ENCODE results near the gene CDC14B. TPM values are rescaled to one million over a fixed set of nuclear protein-coding genes. Genes with fewer than 3 reads are reported as not detected.
"Not testable (repeated sequence)": the region's sequence is repeated elsewhere in the genome, so short reads cannot be mapped to it uniquely, and the experiment has no call there.

Gene CDC14B
- polyA plus RNA-seq, 1 donor: 13.5 TPM

DNA sequence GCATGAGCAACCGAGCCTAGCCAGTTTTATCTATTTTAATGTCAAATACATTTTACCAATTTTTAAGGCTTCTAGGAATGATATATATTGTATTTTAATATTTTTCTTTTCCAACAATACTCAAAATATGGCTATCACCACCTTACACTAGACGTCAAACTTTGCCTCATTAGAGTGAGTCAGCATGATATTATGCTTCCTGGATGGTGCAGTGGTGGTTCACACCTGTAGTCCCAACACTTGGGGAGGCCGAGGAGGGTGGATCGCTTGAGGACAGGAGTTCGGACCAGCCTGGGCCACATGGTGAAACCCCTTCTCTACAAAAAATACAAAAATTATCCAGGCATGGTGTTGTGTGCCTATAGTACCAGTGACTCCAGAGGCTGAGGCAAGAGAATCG, 7.3 kb upstream of the CDC14B start:
- no peak for DNase-seq (ENCODE audit: low read depth)

DNA sequence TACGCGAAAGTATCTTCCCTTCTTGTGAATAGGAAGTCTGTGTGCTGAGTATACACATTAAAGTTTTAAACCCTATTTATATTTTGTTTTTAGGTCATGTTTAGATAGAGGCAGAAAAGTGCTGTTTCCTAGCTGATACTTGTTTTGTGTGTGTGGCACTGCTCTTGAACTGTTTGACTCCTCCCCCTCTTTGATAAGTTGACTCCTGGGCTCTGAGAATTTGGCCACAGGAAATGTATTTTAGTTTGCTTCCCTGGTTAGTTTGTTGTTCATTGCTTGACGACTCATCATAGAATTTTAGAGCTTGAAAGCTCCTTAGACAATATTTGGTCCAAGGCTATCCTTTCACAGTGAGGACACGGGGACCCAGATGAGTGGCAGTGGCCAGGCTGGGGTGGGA, 2.0 kb upstream of the CDC14B start:
- no peak for DNase-seq (ENCODE audit: low read depth)

DNA sequence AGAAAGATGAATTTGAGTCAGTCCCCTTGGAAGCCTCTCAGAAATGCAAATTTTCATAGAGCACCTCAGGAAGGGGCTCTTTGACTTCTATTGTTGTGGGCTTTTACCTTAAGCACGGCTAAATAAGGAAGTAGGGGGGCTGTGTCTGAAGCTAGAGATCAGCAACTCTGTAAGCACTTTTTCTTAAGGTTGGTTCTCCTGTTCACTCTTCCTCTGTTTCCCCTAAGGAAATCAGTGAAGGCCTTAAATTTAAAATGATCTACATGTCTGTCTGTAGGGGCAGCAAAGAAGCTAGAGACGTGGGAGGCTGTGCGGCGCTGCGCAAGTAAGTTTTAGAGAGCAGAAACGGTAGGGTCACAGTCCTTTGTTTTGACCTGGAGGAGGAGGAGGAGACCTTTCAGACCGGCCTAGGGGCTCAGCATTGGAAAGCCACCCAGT, 1.2 kb upstream of the CDC14B start:
- no peak for DNase-seq (ENCODE audit: low read depth)

DNA sequence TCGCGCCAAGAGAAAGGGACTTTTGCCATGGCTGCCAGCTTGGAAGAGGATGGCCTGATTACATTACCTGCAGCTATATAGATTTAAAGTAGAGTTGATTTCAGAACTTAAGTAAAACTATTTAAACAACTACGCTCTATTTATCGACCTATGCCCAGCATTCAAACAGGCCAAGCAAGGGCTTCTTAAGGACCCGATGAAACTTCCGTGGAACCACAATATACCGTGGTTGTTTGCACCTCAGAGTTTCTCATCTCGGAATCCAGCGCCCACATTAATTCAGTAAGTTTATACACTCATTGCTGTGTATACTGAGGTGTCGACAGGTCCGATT, 505 bp upstream of the CDC14B start:
- DNase-seq (ENCODE audit: low read depth): no peak

DNA sequence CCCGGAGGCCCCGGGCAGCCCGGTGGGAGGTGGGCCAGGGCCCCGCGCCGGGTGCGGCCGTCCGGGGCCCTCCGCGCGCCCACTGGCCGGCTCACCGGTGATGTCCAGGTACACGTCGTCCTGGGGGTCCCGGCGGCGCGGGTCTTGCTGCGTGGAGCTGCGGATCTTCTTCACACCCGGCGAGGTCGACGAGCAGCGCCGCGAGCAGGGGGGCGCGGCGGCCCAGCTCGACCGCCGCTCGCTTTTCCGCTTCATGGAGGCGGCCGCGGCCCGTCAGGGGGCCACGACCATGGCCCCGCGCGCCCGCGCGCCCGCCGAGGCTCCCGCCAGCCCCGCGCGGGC, 548 bp downstream of the CDC14B start:
- no peak for DNase-seq (ENCODE audit: low read depth)

DNA sequence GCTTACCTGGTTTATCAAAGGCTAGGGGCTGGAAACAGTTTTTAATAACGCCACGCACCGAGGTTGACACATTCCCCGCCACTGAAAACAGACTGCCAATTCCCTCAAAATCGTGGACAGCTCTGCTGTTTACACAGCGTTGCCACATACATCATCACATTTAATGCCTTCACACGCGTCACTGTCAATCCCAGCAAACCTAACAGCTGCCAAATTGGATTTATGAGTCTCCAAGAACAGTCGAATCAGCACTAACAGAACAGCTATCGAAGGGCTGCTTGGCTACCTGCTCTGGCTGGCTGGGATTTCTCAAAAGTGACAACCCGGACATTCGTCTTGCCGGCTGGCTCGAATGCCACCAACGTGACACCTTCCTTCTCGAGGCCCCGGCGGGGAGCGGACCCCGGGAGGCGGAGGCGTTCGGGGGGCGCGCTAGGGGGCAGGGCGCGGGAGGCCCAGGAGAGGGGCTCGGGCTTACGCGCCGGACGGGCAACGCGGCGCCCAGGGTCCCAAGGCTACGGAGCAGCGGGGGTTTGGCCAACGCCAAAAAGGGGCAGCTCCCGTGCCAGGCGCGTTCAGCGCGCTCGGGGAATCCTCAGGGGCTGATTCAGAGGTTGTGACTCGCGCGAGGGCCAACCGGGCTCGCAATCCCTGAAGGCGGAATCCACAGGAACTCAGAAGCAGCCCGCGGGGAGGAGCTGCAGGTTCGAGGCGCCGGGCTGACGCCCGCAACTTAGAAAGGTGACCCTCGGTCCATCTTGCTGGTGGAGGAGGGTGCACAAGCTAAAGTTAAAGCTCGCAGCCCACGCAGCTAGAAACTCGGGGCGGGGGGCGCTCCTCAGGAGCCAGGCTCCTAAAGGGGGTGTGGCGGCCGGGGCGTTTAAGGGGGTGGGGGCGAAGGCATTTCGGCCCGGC, 1.2 kb downstream of the CDC14B start:
- no peak for DNase-seq (ENCODE audit: low read depth)

DNA sequence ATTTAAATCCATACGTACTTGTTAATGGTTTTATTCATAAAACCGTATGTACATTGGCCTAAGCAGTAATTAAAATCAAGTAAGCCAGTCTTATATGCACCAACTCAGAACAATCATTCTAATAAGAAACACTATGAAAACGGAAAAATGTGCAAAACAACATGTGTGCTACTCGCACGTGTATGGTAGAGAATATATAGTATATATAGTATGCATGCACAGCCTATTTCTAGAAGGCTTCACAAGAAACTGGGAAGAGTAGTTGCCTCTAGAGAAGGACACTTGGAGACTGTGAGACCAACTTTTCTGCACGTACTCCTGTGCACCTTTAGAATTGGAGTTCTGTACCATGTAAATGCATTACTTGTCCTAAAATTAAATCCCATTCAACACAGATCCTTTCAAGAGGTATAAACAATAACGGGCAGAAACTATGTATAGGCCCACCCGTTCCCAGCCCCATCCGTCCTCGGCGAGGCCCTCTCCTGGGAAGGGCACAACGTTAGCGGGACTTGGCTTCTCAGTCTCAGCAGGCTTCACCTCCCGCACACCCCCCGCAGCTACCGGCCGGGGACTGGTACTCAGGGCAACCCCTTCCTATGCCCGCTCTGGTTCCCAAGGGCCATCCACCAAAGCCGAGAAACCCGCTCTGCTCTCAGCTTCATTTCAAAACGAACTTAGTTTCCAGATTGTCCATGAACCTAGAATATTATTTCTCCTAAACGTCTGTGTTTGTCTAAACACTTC, 2.0 kb downstream of the CDC14B start:
- no peak for DNase-seq (ENCODE audit: low read depth)

DNA sequence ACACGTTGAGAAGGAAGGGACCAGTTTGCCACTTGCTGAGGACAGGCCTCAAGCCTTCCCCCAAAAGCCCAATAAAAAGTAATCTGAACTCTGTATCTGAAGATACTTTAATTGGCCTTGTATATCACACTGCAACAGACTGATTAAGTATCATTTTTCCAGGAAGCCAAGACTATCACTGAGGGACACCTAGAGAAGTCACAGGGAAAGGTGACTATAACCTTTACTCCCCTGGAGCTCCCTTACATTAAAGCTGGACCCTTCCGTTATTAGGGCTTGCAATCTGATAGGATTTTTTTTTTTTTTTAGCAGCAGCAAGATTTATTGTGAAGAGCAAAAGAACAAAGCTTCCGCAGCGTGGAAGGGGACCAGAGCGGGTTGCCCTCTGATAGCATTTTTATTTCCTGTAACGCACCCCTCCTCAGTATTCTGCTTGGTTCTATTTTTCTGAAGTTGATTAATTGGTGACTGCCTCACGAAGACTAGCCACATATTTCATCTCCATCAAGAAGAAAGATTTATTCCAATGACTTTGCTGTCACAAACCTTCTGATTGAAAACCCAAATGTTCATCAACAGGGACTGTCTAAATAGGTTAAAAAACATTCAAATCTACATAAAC, 2.7 kb downstream of the CDC14B start:
- DNase-seq (ENCODE audit: low read depth): no peak

DNA sequence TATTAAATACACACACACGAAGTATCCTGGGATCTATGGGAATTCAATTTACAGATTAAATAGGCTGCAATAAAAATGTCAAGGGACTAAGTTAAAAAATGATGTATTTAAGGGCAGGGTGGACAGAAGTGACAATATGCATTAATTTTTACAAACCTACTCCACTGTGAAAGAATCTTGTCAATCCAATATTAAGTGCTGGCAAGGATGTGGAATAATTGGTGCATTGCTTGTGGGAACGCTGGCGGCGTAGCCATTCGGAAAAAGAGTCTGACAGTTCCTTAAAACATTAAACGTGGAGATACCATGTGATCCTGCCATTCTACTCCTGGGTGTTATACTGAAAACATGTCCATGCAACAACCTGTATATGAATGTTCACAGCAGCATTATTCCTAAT, 4.2 kb downstream of the CDC14B start:
- no peak for DNase-seq (ENCODE audit: low read depth)

DNA sequence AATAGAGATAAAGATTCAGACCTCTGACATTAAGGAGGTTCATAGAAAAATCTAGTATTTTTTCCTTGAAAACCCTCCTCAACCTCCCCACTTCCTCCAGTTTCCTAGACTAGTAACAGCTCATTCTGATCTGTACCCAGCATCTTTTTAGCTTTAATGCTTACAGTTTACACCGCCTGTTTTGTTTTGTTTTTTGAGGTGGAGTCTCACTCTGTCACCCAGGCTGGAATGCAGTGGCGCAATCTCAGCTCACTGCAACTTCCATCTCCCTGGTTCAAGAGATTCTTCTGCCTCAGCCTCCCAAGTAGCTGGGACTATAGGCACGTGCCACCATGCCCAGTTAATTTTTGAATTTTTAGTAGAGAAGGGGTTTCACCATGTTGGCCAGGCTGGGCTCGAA, 5.0 kb downstream of the CDC14B start:
- not testable (repeated sequence) for DNase-seq (ENCODE audit: low read depth)

DNA sequence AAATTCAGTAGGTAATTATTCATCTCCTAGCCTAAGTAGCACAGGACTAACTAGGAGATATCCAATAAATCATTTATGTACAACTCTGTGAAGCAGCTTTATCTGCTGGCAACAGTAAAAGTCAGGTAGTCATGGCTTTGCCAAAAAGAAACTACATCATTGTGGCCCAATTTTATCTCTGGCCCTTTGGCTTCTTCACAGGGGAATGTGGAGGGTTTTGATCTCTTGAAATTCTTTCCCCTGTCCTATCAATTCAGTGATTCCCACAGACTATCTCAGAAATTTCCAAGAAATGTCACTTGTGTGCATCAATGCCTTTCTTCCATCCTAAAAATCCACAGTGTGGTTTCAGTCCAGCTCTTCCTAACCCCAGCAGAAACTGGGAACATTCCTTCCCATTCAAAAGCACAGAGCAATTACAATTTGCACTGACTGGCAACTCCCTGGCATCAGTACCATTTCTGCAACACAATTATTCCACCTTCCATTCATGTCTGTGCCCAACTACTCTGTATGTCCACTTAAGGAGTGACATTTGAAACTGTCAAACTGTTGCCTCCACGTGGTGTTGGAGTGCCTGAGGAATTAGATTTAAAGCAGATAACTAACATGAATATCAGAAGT, 6.6 kb downstream of the CDC14B start:
- DNase-seq (ENCODE audit: low read depth): no peak

DNA sequence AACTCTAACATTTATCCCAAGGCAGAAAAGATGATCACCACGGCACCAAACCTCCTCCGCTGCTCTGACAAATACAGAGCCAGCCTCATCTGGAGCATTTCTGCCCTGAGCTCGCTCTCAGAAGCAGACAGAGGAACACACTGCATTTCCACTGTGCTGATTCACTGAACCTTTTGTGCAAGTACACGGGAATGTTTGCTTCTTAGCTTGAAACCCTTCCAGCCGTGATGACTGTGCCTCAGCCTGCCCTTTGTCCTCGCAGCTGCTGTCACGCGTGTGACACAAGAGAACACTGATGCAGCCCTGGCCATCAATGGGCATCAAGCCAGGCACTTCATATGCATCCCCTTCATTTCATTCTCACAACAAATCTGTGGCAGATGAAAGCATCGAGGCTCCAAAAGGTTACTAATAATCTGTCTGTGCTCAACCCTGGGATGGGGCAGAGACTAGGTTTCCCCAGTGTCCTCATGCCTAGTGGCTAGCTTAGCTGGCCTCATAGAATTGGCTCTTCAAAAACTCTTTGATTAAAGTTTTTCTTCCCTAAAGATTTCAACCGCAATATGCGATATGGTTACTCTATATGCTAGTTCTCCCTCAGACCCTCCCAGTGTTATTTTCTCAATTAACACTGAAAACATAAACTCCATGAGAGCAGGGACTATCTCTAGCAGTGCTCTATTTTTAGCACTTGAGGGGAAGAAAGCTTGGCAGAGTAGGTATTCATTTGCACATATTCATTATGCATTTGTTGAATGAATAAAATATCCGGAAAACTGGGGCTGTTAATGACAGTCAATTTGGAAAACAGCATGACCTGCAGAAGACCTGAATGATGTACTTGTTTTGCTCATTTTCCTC, 7.3 kb downstream of the CDC14B start:
- DNase-seq (ENCODE audit: low read depth): no peak

DNA sequence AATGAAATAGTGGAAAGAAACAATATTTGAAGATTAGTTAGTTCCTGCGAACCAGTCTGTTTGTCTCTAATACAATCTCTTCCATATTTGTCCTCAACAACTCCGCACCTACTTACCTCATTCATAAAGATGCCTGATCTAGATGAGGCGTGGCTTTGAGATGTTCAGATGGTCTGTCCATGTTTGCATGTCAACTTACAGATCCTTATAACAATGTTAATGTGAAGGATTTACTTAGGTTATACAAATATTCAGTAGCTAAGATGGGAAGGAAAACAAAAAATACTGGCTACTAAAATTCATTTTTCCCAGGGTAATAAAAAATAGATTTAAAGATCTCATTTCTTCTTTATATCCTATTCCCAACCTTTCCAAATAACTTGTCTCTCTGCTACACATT, 8.3 kb downstream of the CDC14B start:
- DNase-seq (ENCODE audit: low read depth): no peak

DNA sequence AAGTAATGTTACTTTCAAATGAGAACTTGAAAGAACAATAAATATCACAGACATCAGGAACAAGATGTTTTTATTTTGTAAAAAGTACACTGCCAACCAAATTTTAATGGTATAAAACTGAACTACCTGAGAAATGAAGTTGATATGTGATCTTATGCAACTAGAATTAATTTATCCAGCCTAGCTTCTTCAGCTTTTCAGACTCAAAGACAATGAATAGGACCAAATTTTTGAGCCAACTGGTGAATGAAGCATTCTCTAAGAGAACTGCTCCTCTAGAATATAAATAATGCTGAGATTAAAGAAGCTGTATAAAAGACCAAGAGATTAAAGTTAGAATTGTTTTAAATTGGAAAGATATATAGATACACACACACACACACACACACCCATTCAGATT, 9.9 kb downstream of the CDC14B start:
- DNase-seq (ENCODE audit: low read depth): no peak

DNA sequence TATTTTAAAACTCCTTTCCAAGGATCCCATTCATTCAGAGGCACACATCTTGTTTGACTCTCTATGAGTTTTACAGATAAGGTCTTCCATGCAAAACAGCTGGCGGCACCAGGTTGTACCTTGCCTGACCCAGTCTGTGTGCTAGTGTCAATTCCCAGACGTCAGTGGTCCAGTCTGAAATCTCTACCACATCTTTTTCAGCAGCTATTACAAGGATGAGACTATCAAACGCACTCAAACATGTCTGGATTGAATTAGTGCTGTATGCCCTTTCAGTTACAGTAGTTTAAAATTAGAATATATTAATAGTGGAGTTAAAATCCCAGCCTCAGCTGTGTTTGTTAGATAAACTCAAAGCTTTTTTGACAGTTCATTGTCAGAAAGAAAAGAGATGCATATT, 11.7 kb downstream of the CDC14B start:
- DNase-seq (ENCODE audit: low read depth): no peak

DNA sequence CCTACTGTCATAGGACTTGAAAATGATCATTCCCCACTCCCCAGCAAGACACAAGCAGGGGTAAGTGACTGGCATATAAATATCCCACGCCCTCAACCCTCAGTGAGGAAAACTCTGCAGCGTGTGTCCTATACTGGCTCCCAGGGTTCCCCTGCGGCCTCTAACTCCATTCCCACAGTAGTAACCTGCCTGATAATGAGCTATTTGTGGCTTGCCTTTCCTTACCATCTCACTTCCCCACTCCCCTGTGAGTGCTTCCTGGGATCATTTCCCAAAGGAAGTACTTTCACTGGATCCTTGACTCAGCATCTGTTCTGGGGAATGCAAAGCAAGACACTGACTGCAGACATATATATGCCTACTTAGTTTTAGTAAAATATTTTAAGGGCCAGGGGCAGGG, 14.3 kb downstream of the CDC14B start:
- no peak for DNase-seq (ENCODE audit: low read depth)

DNA sequence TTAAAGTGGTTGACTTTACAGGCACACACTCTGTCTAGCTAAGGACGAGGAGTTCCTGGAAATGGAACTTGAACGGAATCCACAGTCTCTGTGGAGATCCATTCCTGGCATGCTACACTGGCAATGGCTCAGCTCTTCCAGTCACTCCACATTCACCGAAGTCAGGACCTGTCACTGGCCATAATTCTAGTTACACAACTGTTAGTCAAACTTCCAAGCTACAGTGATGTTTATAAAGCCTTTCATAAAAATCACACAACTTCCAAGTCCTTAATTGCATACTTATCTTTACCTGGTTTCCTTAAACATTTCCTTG, 15.7 kb downstream of the CDC14B start:
- DNase-seq (ENCODE audit: low read depth): no peak

DNA sequence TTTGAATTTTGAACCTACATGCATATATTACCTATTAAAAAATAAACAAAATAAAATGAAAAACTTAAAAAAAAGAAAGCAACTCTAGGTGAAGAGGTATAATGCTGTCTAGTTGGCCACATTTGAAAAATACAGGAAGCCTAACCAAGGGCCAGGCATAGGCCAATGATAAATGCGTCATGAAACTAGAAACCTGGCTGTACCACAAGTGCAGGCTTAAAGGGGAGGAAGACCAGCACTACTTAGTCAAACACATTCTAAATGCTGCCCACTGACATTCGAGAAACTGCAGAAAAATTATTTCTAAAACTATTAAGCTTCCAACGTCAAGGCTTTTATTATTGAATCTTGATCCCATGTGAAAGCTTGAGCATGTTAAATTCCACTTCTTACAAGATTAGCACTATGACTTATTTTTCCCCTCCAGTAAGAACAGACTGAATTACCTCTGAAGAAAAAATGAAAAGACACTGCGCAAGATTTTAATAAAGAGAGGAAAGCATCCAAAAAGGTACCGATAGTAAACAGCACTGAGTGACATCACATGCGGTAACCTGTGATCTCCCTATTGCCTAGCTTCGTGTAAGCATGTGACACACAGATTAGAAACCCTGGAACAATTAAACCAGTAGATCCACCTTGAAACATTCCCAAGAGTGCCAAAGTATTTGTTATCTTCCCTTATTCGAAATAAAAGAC, 16.2 kb downstream of the CDC14B start:
- DNase-seq (ENCODE audit: low read depth): no peak

DNA sequence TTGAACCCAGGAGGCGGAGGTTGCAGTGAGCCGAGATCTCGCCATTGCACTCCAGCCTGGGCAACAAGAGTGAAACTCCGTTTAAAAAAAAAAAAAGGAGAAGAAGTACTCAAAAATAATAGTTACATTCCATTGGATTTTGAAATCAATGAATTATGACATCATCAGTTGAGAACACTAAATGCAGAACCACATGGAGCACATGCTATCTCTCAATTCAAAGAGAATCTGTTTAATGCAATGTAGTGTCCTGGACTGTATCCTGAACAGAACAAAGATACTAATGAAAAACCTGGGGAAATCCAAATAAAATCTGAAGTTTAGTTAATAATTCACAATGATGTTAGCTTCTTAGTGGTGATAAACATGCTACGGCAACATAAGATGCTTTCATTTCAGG, 20.3 kb downstream of the CDC14B start:
- DNase-seq (ENCODE audit: low read depth): no peak

DNA sequence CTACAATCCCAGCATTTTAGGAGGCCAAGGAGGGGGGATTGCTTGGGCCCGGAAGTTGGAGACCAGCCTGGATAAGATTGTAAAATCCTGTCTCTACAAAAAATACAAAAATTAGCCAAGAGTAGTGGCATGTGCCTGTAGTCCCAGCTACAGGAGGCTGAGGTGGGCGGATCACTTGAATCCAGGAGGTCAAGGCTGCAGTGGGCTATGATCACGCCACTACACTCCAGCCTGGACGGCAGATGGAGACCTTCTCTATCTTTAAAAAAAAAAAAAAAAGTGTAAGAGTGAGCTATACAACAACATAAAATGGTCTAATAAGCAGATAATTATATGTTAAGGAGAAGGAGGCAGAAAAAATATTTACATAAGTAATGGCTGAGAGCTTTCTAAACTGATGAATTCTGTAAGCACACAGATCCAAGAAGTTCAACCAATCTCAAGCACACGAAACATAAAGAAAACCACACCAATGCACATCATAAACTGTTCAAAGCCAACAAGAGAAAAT, 23.0 kb downstream of the CDC14B start:
- no peak for DNase-seq (ENCODE audit: low read depth)
